H9 (cell line): ENCODE measurements around the gene SAMM50. TPM values are rescaled to one million over a fixed set of nuclear protein-coding genes. Genes with fewer than 3 reads are reported as not detected.

Experiments used
- DNase-seq: peaks from one replicate; pipeline ENCODE4 v3.0.0-alpha.2; 2017
- H2AFZ ChIP-seq: one replicate; pipeline ENCODE4 v1.6.1; 2013; ENCODE audit warnings: mild to moderate bottlenecking, low read length, control low read depth, moderate library complexity
- H2AK5ac ChIP-seq: 2 replicates; pipeline ENCODE4 v1.6.1; 2013; ENCODE audit warnings: low read length, control low read depth, mixed read lengths; ENCODE audit not compliant: insufficient read length
- H2BK120ac ChIP-seq: one replicate; pipeline ENCODE4 v1.6.1; 2013; ENCODE audit warnings: low read depth, mild to moderate bottlenecking, low read length, control low read depth, inconsistent platforms; ENCODE audit not compliant: poor library complexity, severe bottlenecking
- H2BK12ac ChIP-seq: 2 replicates; pipeline ENCODE4 v1.6.1; 2013; ENCODE audit warnings: low read length, control low read depth, mixed read lengths, low read depth; ENCODE audit not compliant: insufficient read length
- H2BK15ac ChIP-seq: 2 replicates; pipeline ENCODE4 v1.6.1; 2013; ENCODE audit warnings: low read depth, low read length, control low read depth
- H2BK20ac ChIP-seq: one replicate; pipeline ENCODE4 v1.6.1; 2013; ENCODE audit warnings: low read depth, mild to moderate bottlenecking, low read length, control low read depth, inconsistent platforms; ENCODE audit not compliant: poor library complexity, severe bottlenecking
- H2BK5ac ChIP-seq: 2 replicates; pipeline ENCODE4 v1.6.1; 2013; ENCODE audit warnings: low read length, control low read depth, mixed read lengths; ENCODE audit not compliant: insufficient read length
- H3K14ac ChIP-seq: 2 replicates; pipeline ENCODE4 v1.6.1; 2013; ENCODE audit warnings: low read length, control low read depth; ENCODE audit not compliant: insufficient read depth
- H3K18ac ChIP-seq: 2 replicates; pipeline ENCODE4 v1.6.1; 2013; ENCODE audit warnings: low read depth, mild to moderate bottlenecking, mixed read lengths, low read length, control low read depth; ENCODE audit not compliant: insufficient read length
- H3K23ac ChIP-seq: 2 replicates; pipeline ENCODE4 v1.6.1; 2013; ENCODE audit warnings: low read length, control low read depth, mixed read lengths, low read depth; ENCODE audit not compliant: insufficient read length
- H3K23me2 ChIP-seq: 2 replicates; pipeline ENCODE4 v1.6.1; 2013; ENCODE audit warnings: low read depth, mild to moderate bottlenecking, mixed read lengths, low read length, control low read depth; ENCODE audit not compliant: insufficient read length, poor library complexity, severe bottlenecking
- H3K27ac ChIP-seq: 2 replicates; pipeline ENCODE4 v1.5.1; 2013; ENCODE audit warnings: low read length, control low read depth, mixed read lengths, low read depth; ENCODE audit not compliant: insufficient read length
- H3K27me3 ChIP-seq: 2 replicates; pipeline ENCODE4 v1.6.1; 2013; ENCODE audit warnings: low read length, control low read depth, inconsistent platforms; ENCODE audit not compliant: insufficient read depth
- H3K4ac ChIP-seq: 2 replicates; pipeline ENCODE4 v1.6.1; 2013; ENCODE audit warnings: low read depth, mild to moderate bottlenecking, control low read depth, inconsistent platforms, low read length, moderate library complexity
- H3K4me1 ChIP-seq: 2 replicates; pipeline ENCODE4 v1.6.1; 2013; ENCODE audit warnings: low read length, control low read depth, inconsistent platforms; ENCODE audit not compliant: insufficient read depth
- H3K4me2 ChIP-seq: 2 replicates; pipeline ENCODE4 v1.6.1; 2013; ENCODE audit warnings: low read length, control low read depth, mixed read lengths; ENCODE audit not compliant: insufficient read length, insufficient read depth
- H3K56ac ChIP-seq: 2 replicates; pipeline ENCODE4 v1.6.1; 2013; ENCODE audit warnings: low read depth, mild to moderate bottlenecking, mixed read lengths, low read length, control low read depth; ENCODE audit not compliant: insufficient read length
- H3K79me1 ChIP-seq: 2 replicates; pipeline ENCODE4 v1.6.1; 2013; ENCODE audit warnings: low read depth, mild to moderate bottlenecking, moderate library complexity, low read length, control low read depth, inconsistent platforms; ENCODE audit not compliant: insufficient read depth, poor library complexity, severe bottlenecking
- H3K79me2 ChIP-seq: 2 replicates; pipeline ENCODE4 v1.6.1; 2013; ENCODE audit warnings: low read length, control low read depth, inconsistent platforms; ENCODE audit not compliant: insufficient read depth
- H3K9ac ChIP-seq: 2 replicates; pipeline ENCODE4 v1.6.1; 2013; ENCODE audit warnings: low read length, control low read depth, mixed read lengths; ENCODE audit not compliant: insufficient read length; ENCODE audit errors: extremely low read depth
- H3K9me3 ChIP-seq: one replicate; pipeline ENCODE4 v1.6.1; 2013; ENCODE audit warnings: low read depth, low read length, inconsistent platforms; ENCODE audit not compliant: control insufficient read depth
- H3T11ph ChIP-seq: one replicate; pipeline ENCODE4 v1.6.1; 2013; ENCODE audit warnings: mild to moderate bottlenecking, low read length, control low read depth, inconsistent platforms
- H4K20me1 ChIP-seq: one replicate; pipeline ENCODE4 v1.6.1; 2013; ENCODE audit not compliant: control insufficient read depth, insufficient read length, insufficient read depth
- H4K5ac ChIP-seq: 2 replicates; pipeline ENCODE4 v1.6.1; 2013; ENCODE audit warnings: low read depth, mild to moderate bottlenecking, mixed read lengths, low read length, control low read depth; ENCODE audit not compliant: insufficient read length
- H4K8ac ChIP-seq: replicated peaks from 2 replicates; pipeline ENCODE4 v1.6.1; 2013; ENCODE audit warnings: low read length, control low read depth, mixed read lengths, low read depth; ENCODE audit not compliant: insufficient read length
- H4K91ac ChIP-seq: 2 replicates; pipeline ENCODE4 v1.6.1; 2013; ENCODE audit warnings: low read depth, mild to moderate bottlenecking, moderate library complexity, mixed read lengths, low read length, control low read depth; ENCODE audit not compliant: insufficient read length
- H3K27ac Mint-ChIP-seq, 3 experiments: 2 replicates in 2 of 3; 3 replicates in 1 of 3; pipeline ENCODE4 v1.8.0; 2020 to 2021; ENCODE audit warnings: mixed read lengths in 3 of 3, mild to moderate bottlenecking in 1 of 3, moderate library complexity in 1 of 3
- H3K27me3 Mint-ChIP-seq: 2 replicates; pipeline ENCODE4 v1.8.0; 2021; ENCODE audit warnings: low read depth, mild to moderate bottlenecking, moderate library complexity, mixed read lengths
- H3K36me3 Mint-ChIP-seq, 3 experiments: 2 replicates in 2 of 3; 3 replicates in 1 of 3; pipeline ENCODE4 v1.8.0; 2020 to 2021; ENCODE audit warnings: low read depth in 3 of 3, mixed read lengths in 3 of 3; ENCODE audit not compliant: insufficient read depth in 1 of 3
- H3K4me1 Mint-ChIP-seq, 2 experiments: 2 replicates each; pipeline ENCODE4 v1.8.0; 2020; ENCODE audit warnings: mixed read lengths in 2 of 2
- H3K4me3 Mint-ChIP-seq, 2 experiments: 2 replicates in 1 of 2; 3 replicates in 1 of 2; pipeline ENCODE4 v1.8.0; 2020 to 2021; ENCODE audit warnings: mild to moderate bottlenecking in 2 of 2, mixed read lengths in 2 of 2, moderate library complexity in 1 of 2
- H3K9me3 Mint-ChIP-seq, 2 experiments: 2 replicates in 1 of 2; 3 replicates in 1 of 2; pipeline ENCODE4 v1.8.0; 2020; ENCODE audit warnings: mild to moderate bottlenecking in 2 of 2, mixed read lengths in 2 of 2, moderate library complexity in 1 of 2
- WGBS: extraction: QIAGEN DNeasy Blood & Tissue Kit; methylation state at CpG from one replicate; pipeline ENCODE4 v1.1.7; 2013; ENCODE audit warnings: missing lambda C conversion rate, low lambda C conversion rate, mixed read lengths; ENCODE audit not compliant: insufficient read length; ENCODE audit errors: extremely low coverage; 5-methylcytosine and 5-hydroxymethylcytosine counted together
- total RNA-seq: library from RNA; stranded (reverse); gene quantifications from 2 replicates; pipeline ENCODE4 v1.2.1, GENCODE V29; 2021
- TF ChIP-seq, protein P1 (sequence below): fragments of 200-600 bp; sonication (generic); conservative IDR thresholded peaks from 3 replicates; pipeline ENCODE4 v1.8.0; 2021; ENCODE audit warnings: antibody characterized with exemption, mild to moderate bottlenecking

Gene SAMM50
- total RNA-seq, 1 experiment from 2014 or later: 57.2 TPM

DNA sequence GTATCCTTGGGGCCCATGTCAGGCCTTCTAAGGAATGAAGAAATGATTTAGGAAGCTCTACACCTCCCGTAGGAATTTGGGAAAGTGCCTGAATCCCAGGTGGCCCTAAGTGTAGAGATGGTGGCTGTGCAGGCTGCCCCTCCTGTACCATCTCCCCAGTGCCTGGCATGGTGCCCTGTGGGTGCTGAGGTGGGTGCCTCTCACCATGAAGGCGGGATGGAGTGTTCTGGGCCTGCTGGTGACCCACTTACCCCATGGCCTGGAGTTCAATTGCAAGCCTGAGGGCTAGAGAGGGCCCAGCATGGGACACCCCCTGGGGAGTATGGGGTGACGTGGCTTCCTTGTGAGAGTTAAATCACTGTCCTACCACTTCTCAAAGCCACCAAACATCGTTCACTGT lies 19.8 kb downstream of the SAMM50 start:
- Histone ChIP-seq H2BK15ac (no peak overlapping the region), H4K5ac (no peak overlapping the region), H3K18ac (no peak overlapping the region), H2BK20ac (no peak overlapping the region), H2BK12ac (no peak overlapping the region), H3K23ac (no peak overlapping the region), H3K4ac (no peak overlapping the region), H3K56ac (no peak overlapping the region), H4K20me1 (no peaks in the 10 kb centered on the region), H3K9me3 (no peaks in the 10 kb centered on the region), H3K4me1 (no peaks in the 10 kb centered on the region), H2BK120ac (no peak overlapping the region), H4K8ac (no peak overlapping the region), H3K4me2 (no peak overlapping the region), H4K91ac (no peak overlapping the region), H2AFZ (no peak overlapping the region), H3K27me3 (no peaks in the 10 kb centered on the region), H3K79me1 (no peaks in the 10 kb centered on the region), H3T11ph (no peak overlapping the region), H3K9ac (no peak overlapping the region), H2AK5ac (no peak overlapping the region), H3K27ac (no peak overlapping the region), H3K79me2 (no peaks in the 10 kb centered on the region), H3K23me2 (no peaks in the 10 kb centered on the region), H3K14ac (no peak overlapping the region), H2BK5ac (no peak overlapping the region)
- TF ChIP-seq, protein P1, sequence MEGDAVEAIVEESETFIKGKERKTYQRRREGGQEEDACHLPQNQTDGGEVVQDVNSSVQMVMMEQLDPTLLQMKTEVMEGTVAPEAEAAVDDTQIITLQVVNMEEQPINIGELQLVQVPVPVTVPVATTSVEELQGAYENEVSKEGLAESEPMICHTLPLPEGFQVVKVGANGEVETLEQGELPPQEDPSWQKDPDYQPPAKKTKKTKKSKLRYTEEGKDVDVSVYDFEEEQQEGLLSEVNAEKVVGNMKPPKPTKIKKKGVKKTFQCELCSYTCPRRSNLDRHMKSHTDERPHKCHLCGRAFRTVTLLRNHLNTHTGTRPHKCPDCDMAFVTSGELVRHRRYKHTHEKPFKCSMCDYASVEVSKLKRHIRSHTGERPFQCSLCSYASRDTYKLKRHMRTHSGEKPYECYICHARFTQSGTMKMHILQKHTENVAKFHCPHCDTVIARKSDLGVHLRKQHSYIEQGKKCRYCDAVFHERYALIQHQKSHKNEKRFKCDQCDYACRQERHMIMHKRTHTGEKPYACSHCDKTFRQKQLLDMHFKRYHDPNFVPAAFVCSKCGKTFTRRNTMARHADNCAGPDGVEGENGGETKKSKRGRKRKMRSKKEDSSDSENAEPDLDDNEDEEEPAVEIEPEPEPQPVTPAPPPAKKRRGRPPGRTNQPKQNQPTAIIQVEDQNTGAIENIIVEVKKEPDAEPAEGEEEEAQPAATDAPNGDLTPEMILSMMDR: no peak
- no peak overlapping the region for H3K27ac Mint-ChIP-seq
- no peak for DNase-seq
- H3K4me1 Mint-ChIP-seq: no peaks in the 10 kb centered on the region
- no peaks in the 10 kb centered on the region for H3K27me3 Mint-ChIP-seq
- H3K4me3 Mint-ChIP-seq: no peak overlapping the region
- no CpG with 5 or more reads among the region's 4 CpGs for WGBS
- peaks cover 39 to 82% (median 66%) of the 10 kb centered on the region in 3 experiments; a peak in 6 of 7 replicates for H3K36me3 Mint-ChIP-seq
- H3K9me3 Mint-ChIP-seq: no peaks in the 10 kb centered on the region; a peak in 1 of 5 replicates
